Activated naive CD8-positive, alpha-beta T cell treated with anti-CD3 and anti-CD28 coated beads for 36 hours (primary cell): ENCODE results near the gene PCBP1. TPM values are rescaled to one million over a fixed set of nuclear protein-coding genes. Genes with fewer than 3 reads are reported as not detected.
A peak's percentile ranks its signal among the peaks of the same experiment; 100 is the strongest.
"Not testable (repeated sequence)": the region's sequence is repeated elsewhere in the genome, so short reads cannot be mapped to it uniquely, and the experiment has no call there.

Experiments used
- DNase-seq: peaks from one replicate; pipeline ENCODE4 v3.0.0; 2021
- H3K27ac Mint-ChIP-seq: one replicate; pipeline ENCODE4 v1.8.0; 2022; ENCODE audit warnings: mild to moderate bottlenecking, moderate library complexity, mixed read lengths
- H3K27me3 Mint-ChIP-seq: one replicate; pipeline ENCODE4 v1.8.0; 2022; ENCODE audit warnings: mild to moderate bottlenecking, mixed read lengths
- H3K36me3 Mint-ChIP-seq: one replicate; pipeline ENCODE4 v1.8.0; 2021; ENCODE audit warnings: mild to moderate bottlenecking, mixed read lengths
- H3K4me1 Mint-ChIP-seq: one replicate; pipeline ENCODE4 v1.8.0; 2021; ENCODE audit warnings: mixed read lengths
- H3K4me3 Mint-ChIP-seq: one replicate; pipeline ENCODE4 v1.8.0; 2022; ENCODE audit warnings: mild to moderate bottlenecking, moderate library complexity, mixed read lengths
- H3K9me3 Mint-ChIP-seq: one replicate; pipeline ENCODE4 v1.8.0; 2022; ENCODE audit warnings: mixed read lengths
- total RNA-seq, 2 experiments: library from RNA; stranded (reverse); gene quantifications; one replicate each; pipeline ENCODE4 v1.2.3, GENCODE V29; 2021

Gene PCBP1
- total RNA-seq, result 100 to 1,000 TPM; 449 to 455 TPM

- peaks cover 54% of the 10 kb centered on the region for H3K4me1 Mint-ChIP-seq
- peaks cover 4% of the 10 kb centered on the region for H3K27me3 Mint-ChIP-seq
Measured at GRCh38 chr2:70086838-70087701, at the start of gene PCBP1. Gene PCBP1 (plus strand): TSS chr2:70087477. CDS start chr2:70087744, 267 bp downstream.

GRCh38 chr2:70039366-70039765 is 47.9 kb upstream of the PCBP1 start:
- DNase-seq, result no peak
- Mint-ChIP-seq H3K9me3 (no peaks in the 10 kb centered on the region), H3K4me1 (peaks cover 14% of the 10 kb centered on the region), H3K27me3 (no peaks in the 10 kb centered on the region), H3K27ac (no peak overlapping the region), H3K36me3 (peaks cover 15% of the 10 kb centered on the region), H3K4me3 (no peak overlapping the region)

More at GRCh38 chr2:70086838-70087701, at the start of gene PCBP1:
- peak within 1 kb of the TSS; percentile 98 for H3K4me3 Mint-ChIP-seq
- DNase-seq, result peak; percentile 95
- H3K36me3 Mint-ChIP-seq, result peaks cover 62% of the 10 kb centered on the region
- H3K27ac Mint-ChIP-seq, result peak within 1 kb of the TSS; percentile 100
- H3K9me3 Mint-ChIP-seq, result peaks cover 3% of the 10 kb centered on the region

- Mint-ChIP-seq H3K36me3 (peaks cover 17% of the 10 kb centered on the region), H3K4me1 (peaks cover 11% of the 10 kb centered on the region), H3K4me3 (no peak overlapping the region), H3K9me3 (no peaks in the 10 kb centered on the region), H3K27me3 (no peaks in the 10 kb centered on the region), H3K27ac (no peak overlapping the region)
- DNase-seq, result no peak
Measured at GRCh38 chr2:70041663-70042062, 45.6 kb upstream of the PCBP1 start.

- Mint-ChIP-seq H3K36me3 (peaks cover 20% of the 10 kb centered on the region), H3K27me3 (no peaks in the 10 kb centered on the region), H3K9me3 (no peaks in the 10 kb centered on the region), H3K27ac (no peak overlapping the region), H3K4me3 (no peak overlapping the region), H3K4me1 (peaks cover 11% of the 10 kb centered on the region)
- no peak for DNase-seq
Measured at GRCh38 chr2:70042246-70042645, 45.0 kb upstream of the PCBP1 start.

- Mint-ChIP-seq H3K27me3 (no peaks in the 10 kb centered on the region), H3K4me1 (peaks cover 11% of the 10 kb centered on the region)
Measured at GRCh38 chr2:70043252-70043875, 43.9 kb upstream of the PCBP1 start.

GRCh38 chr2:70044290-70045040 is 42.8 kb upstream of the PCBP1 start:
- H3K4me3 Mint-ChIP-seq, result no peak overlapping the region

More at GRCh38 chr2:70043252-70043875, 43.9 kb upstream of the PCBP1 start:
- H3K27ac Mint-ChIP-seq, result peak overlapping the region; percentile 58
- peaks cover 20% of the 10 kb centered on the region for H3K36me3 Mint-ChIP-seq
- peak; percentile 14 for DNase-seq
- H3K4me3 Mint-ChIP-seq, result no peak overlapping the region
- H3K9me3 Mint-ChIP-seq, result no peaks in the 10 kb centered on the region

GRCh38 chr2:70045405-70045804 is 41.9 kb upstream of the PCBP1 start:
- H3K27me3 Mint-ChIP-seq, result no peaks in the 10 kb centered on the region
- no peak overlapping the region for H3K27ac Mint-ChIP-seq
- H3K4me1 Mint-ChIP-seq, result peaks cover 14% of the 10 kb centered on the region
- DNase-seq, result no peak
- H3K36me3 Mint-ChIP-seq, result peaks cover 20% of the 10 kb centered on the region
- H3K9me3 Mint-ChIP-seq, result no peaks in the 10 kb centered on the region
- H3K4me3 Mint-ChIP-seq, result no peak overlapping the region

More at GRCh38 chr2:70044290-70045040, 42.8 kb upstream of the PCBP1 start:
- no peak for DNase-seq
- Mint-ChIP-seq H3K36me3 (peaks cover 18% of the 10 kb centered on the region), H3K9me3 (no peaks in the 10 kb centered on the region), H3K27me3 (no peaks in the 10 kb centered on the region), H3K4me1 (peaks cover 11% of the 10 kb centered on the region), H3K27ac (peak overlapping the region; percentile 58)

- H3K4me3 Mint-ChIP-seq, result no peak overlapping the region
- no peaks in the 10 kb centered on the region for H3K27me3 Mint-ChIP-seq
- DNase-seq, result no peak
- H3K4me1 Mint-ChIP-seq, result peaks cover 14% of the 10 kb centered on the region
- H3K27ac Mint-ChIP-seq, result peak overlapping the region; percentile 6
- peaks cover 23% of the 10 kb centered on the region for H3K36me3 Mint-ChIP-seq
- H3K9me3 Mint-ChIP-seq, result no peaks in the 10 kb centered on the region
Measured at GRCh38 chr2:70045932-70046331, 41.3 kb upstream of the PCBP1 start.

GRCh38 chr2:70046534-70046933 is 40.7 kb upstream of the PCBP1 start:
- Mint-ChIP-seq H3K36me3 (peaks cover 27% of the 10 kb centered on the region), H3K4me3 (no peak overlapping the region), H3K27ac (no peak overlapping the region), H3K27me3 (no peaks in the 10 kb centered on the region), H3K4me1 (peaks cover 14% of the 10 kb centered on the region), H3K9me3 (no peaks in the 10 kb centered on the region)
- DNase-seq, result no peak

GRCh38 chr2:70047451-70047850 is 39.8 kb upstream of the PCBP1 start:
- Mint-ChIP-seq H3K36me3 (peaks cover 30% of the 10 kb centered on the region), H3K4me3 (no peak overlapping the region), H3K27me3 (no peaks in the 10 kb centered on the region), H3K4me1 (peaks cover 14% of the 10 kb centered on the region), H3K9me3 (no peaks in the 10 kb centered on the region), H3K27ac (peak overlapping the region; percentile 23)
- no peak for DNase-seq

GRCh38 chr2:70049255-70049654 is 38.0 kb upstream of the PCBP1 start:
- H3K27me3 Mint-ChIP-seq, result no peaks in the 10 kb centered on the region
- peaks cover 2% of the 10 kb centered on the region for H3K4me1 Mint-ChIP-seq
- no peak overlapping the region for H3K27ac Mint-ChIP-seq
- H3K36me3 Mint-ChIP-seq, result peaks cover 30% of the 10 kb centered on the region
- no peak for DNase-seq
- H3K4me3 Mint-ChIP-seq, result no peak overlapping the region
- no peaks in the 10 kb centered on the region for H3K9me3 Mint-ChIP-seq

GRCh38 chr2:70050631-70051425 is 36.4 kb upstream of the PCBP1 start:
- Mint-ChIP-seq H3K36me3 (peaks cover 35% of the 10 kb centered on the region), H3K9me3 (no peaks in the 10 kb centered on the region), H3K4me1 (peaks cover 2% of the 10 kb centered on the region), H3K4me3 (no peak overlapping the region), H3K27me3 (no peaks in the 10 kb centered on the region), H3K27ac (no peak overlapping the region)
- DNase-seq, result no peak

- peaks cover 36% of the 10 kb centered on the region for H3K36me3 Mint-ChIP-seq
- H3K4me3 Mint-ChIP-seq, H3K27ac Mint-ChIP-seq, H3K27me3 Mint-ChIP-seq, H3K4me1 Mint-ChIP-seq, H3K9me3 Mint-ChIP-seq, DNase-seq: not testable (repeated sequence)
Measured at GRCh38 chr2:70055259-70055658, 32.0 kb upstream of the PCBP1 start.

- Mint-ChIP-seq H3K4me1 (peaks cover 4% of the 10 kb centered on the region), H3K27ac (no peak overlapping the region), H3K36me3 (peaks cover 24% of the 10 kb centered on the region), H3K27me3 (no peaks in the 10 kb centered on the region), H3K9me3 (no peaks in the 10 kb centered on the region), H3K4me3 (no peak overlapping the region)
- no peak for DNase-seq
Measured at GRCh38 chr2:70061317-70061716, 26.0 kb upstream of the PCBP1 start.
